Hematopoietic multipotent progenitor cell treated with erythropoietin and hydrocortisone succinate and interleukin-3 and kit ligand, for 17 days (in vitro differentiated cells): ENCODE measurements around the gene TRIM47.
A peak's percentile ranks its signal among the peaks of the same experiment; 100 is the strongest.

ENCODE experiments used
- DNase-seq: peaks from one replicate; pipeline ENCODE4 v3.0.0-alpha.2; 2015; ENCODE audit warnings: low spot score

Gene TRIM47

DNA sequence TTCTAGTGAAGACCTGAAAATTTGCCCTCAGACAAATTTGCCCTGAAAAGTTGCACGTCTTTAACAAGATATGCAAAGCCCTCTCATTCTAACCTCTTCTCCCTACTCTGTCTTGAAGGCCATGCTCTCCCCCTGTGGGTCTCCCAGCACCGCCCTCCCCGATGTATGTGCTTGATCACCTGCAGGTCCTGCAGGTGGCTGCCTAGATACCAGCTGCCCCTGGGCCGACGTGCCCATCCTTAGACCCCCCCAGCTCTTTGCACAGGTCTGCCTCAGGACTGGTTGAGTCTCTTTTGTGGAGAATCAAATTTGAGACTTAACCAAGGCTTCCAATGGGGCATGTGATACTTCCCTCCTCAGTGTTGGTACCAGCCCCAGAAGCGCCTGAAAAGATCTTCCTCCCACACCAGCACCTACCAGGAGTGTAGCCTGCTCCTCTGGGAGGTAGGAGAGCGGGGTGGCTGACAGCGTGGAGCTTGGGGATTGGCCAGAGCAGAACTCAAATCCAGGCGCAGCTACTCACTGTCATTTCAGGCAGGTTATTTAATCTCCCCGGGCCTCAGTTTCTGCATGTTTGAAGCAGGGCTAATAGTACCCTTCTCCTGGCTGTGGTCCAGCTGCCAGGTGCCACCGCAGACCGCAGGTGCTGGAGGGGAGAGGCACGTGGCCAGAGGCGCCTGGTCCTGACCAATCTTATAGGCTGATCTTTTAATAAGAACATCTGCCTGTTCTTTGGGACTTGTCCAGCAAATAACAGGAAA lies 30.9 kb upstream of the TRIM47 start:
- DNase-seq: no peak

DNA sequence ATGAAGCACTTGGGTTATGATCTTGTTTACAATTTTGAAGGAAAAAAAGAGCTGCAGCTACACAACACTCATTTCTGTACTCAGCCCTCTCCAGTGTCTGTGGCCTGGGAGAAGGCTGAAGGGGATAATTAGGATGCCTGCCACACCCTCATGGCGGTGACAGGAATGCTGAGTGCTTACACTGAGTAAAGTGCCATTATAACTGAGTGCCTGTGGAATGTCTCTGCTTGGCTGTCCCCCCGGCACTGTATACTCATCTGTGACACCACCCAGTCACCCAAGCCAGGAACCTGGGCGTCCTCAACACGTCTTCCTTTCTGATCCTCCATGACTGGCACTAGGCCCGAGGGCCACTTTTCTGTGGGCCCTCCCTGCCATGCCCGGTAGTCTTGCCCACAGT lies 29.8 kb upstream of the TRIM47 start:
- DNase-seq: no peak

GRCh38 chr17:75906143-75906884 lies 27.9 kb upstream of the TRIM47 start:
- no peak for DNase-seq

DNA sequence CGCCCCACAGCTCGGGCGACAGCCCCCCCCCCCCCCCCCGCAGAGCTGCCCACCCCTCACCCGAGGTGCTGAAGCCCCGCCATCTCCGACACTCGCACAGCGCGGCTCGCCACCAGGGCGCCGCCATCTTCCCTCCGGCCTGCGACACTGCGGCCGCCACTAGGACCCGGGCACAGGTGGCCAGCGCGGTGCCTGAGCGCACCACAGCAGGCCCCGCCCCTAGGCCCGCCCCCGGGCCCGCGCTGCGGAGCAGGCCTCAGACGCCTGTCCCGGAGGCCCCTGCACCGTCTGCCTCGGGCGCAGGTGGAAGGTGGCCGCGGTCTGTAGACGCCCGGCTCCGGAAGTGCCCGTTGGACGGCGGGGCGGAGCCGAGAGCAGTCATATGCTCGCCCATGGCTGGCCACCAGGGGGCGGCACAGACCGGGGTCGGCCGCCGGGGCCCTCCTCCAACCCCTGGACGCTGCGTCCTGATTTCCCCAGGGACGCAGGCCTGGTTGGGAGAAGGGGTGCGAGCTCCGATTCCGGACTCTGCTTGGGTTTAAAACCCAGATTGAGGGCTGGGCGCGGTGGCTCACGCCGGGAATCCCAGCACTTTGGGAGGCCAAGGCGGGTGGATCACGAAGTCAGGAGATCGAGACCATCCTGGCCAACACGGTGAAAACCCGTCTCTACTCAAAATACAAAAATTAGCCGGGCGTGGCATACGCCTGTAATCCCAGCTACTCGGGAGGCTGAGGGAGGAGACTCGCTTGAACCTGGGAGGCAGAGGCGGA lies 26.6 kb upstream of the TRIM47 start, which contains the start of gene MRPL38:
Gene MRPL38 (minus strand): TSS at position 136 of the 773 bp plus-strand sequence. CDS start 9 bp downstream, at position 127.
- peak; percentile 93 for DNase-seq

GRCh38 chr17:75902406-75902805 lies 24.0 kb upstream of the TRIM47 start:
- DNase-seq: no peak

DNA sequence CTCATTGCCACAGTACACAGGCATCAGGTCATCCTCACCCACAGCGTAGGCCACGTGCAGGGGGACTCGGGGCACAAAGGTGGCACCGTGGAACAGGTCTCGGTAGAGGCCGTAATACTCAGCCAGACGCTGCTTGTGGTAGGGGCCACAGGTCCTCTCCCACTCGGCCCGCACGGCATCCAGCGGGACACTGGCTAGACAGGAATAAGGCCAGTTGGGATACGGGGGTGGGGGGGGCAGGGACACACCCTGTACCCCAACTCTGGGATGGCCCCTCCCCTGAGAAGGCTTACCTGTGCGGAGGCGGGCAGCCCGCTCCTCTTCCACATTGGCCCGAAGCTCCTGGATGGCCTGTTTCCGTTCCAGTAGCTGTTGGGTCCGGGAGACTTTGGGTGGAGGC lies 23.3 kb upstream of the TRIM47 start:
- DNase-seq: no peak

DNA sequence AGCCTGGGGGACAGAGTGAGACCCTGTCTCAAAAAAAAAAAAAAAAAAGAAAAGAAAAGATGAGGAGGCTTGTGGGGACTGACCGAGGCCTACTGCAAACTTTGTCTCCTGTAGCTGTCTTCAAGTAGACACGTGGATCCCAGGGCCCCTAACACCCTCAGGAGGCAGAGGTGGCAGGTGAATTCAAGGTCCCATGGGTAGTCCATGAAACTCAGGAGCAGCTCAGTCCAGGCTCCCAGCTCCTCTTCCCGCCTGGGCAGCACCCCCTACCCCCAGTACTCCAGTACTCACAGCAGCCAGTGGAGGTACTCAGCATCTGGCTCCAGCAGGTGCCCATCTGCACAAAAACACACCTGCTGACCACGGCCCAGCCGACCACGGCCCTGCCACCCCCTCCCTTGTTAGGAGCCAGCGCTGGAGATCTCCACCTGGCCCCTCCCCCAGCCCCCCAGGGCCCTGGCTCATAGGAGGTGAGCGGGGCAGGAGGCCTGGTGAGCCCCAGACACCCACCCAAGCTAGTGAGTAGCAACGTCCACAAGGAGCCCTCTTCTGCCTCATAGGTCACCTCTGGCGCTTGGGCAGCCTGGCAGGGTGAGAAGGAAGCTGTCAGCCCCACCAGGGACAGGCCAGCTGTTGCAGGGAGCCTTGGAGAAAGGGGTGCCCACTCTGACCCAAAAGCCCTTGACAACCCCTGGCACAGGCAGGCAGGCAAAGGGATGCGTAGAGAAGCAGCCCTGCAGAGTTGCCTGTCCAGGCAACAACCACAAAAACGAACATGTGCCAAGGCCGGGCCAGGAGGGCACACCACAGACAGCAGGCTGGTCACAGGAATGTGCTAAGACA lies 22.5 kb upstream of the TRIM47 start:
- no peak for DNase-seq

DNA sequence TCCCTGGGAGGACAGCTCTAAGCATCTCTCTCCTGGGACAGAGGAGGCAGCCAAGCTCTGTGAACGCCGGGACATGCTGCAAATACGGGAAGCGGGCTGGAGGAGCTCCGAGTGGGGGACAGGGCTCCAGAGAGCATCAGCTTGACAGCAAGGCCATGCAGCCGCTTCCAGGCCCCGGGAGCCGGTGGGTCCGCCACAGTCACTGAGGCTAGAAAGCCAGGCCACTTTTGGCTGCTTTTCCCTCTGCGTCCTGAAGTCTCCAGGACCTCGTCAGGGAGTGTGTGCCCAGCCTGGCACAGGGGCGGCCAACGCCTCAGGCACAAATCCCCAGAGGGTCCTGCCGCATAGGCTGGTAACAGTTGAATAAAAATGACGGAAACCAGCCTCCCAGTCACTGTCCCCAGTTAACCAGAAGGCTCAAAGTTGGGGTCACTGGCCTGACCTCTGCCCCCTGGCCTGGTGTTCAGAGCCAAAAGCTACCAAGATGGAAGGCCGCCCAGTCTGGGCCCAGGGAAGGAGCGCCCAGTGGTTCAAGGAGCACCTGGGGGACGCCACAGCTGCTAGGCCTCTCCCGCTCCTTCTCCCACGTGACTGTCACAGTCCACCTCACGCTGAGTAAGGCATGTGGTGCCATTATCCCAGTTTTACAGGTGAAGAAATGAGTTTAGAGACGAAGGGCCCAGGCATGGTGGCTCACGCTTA lies 21.5 kb upstream of the TRIM47 start:
- DNase-seq: no peak

DNA sequence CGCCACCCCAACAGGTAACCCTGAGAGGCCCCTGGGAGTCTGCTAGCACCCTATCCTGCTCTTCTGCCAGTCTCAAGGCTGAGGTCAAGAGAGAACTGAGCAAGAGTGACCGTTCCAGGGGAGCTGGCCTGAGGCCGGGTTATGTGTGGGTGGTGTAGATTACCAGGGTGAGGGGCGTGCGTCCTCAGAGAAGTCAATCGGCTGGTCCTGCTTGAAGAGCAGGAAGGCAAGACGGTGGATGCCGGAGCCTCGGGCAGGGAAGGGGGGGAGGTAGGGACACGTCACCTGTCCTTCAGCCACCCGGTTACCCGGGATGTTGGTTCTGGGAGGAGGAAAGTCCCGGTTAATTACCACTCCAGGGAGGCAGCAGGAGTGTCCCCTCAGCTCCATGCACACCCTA lies 21.0 kb upstream of the TRIM47 start:
- DNase-seq: no peak

GRCh38 chr17:75898791-75899190 lies 20.4 kb upstream of the TRIM47 start:
- DNase-seq: no peak

DNA sequence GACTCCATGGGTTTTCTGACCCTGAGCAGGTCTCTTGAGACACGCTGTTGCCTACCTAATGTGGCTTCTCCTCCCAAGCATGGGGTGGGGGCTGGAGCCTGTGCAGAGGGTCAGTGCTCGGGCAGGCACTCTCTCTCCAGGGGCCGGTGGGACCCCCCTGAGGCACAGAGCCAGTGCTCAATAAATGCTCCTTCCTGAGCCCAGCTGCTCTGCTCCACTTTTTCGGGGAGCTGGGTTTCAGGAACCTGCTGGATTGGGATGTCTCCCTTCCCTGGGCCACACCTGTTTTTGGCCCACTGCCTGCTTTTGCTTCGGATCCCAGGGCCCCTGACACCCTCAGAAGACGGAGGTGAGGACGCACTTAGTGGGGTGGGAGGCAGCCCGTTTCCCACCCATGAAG lies 19.7 kb upstream of the TRIM47 start:
- DNase-seq: no peak

- DNase-seq: no peak
Observed at GRCh38 chr17:75897160-75898019, 19.0 kb upstream of the TRIM47 start.

DNA sequence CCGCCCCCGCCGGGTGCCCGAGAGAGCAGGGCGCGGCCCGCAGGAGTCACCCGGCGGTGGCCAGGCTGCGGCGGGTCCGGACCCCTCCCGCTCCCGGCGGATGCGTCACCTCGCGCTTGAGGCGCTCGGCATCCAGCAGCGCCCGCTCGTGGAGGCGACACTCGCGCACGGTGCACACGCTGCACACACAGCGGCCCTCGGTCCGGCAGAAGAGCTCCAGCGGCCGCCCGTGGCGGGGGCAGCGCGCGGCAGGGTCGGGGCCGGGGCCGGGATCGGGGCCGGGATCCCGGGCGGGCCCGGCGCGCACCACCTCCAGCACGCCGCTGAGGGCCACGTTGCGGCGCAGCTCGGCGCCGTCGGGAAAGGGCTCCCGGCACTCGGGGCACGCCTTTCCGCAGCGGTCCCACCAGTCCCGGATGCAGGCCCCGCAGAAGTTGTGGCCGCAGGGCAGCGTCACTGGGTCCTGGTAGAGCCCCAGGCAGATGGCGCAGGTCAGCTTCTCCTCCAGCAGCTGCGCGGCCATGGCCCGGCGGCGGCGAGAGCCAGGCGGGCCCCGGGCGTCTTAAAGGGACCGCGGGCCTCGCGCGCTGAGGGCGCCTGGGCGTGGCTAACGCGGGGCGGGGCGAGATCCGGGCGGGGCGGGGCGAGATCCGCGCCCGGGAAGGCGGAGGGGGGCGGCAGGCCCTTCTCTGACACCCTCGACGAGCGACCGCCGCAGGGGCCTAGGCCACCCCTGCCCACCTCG lies 18.2 kb upstream of the TRIM47 start, which contains the start of gene TRIM65:
Gene TRIM65 (minus strand): TSS at position 537 of the 745 bp plus-strand sequence. CDS start 14 bp downstream, at position 523.
- DNase-seq: peak; percentile 74

DNA sequence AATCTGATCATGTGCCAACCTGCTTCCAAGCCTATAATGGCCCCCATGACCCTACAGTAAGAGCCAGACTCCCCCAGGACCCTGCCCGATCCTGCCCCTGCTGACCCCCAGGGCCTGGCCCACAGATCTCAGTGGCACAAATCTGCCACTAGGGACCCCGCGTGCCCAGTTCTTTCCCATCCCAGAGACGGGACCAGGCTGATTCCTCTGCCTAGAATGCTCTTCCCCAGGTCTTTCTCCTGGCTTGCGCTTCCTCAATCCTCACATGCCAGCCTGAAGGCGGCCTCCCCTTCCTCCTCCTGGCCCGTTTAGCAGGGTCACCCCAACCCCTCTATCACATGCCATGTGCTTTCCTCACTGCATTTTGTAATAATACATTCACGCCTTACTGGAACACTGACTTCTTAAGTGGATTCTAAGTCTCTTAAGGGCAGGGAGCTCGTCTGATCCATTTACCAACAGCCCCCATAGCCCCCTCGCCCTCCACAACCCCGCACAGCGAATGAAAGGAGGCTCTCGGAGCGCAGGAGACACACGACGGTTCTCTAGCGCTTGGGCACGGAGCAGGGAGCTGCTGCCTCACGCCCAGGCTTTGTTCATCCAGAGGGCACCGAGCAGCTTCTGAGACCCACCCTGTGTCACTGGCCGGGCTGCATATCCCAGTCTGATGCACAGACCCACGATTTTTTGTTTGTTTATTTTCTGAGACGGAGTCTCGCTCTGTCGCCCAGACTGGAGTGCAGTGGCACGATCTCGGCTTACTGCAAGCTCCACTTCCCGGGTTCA lies 17.2 kb upstream of the TRIM47 start:
- no peak for DNase-seq

- DNase-seq: no peak
Observed at GRCh38 chr17:75894049-75894733, 15.8 kb upstream of the TRIM47 start.

- DNase-seq: no peak
Observed at GRCh38 chr17:75893305-75894048, 15.1 kb upstream of the TRIM47 start.
